Astrocyte (in vitro differentiated cells and primary cell): Measurements from ENCODE around the gene RAB3A. TPM values are rescaled to one million over a fixed set of nuclear protein-coding genes. Genes with fewer than 3 reads are reported as not detected.
A peak's percentile ranks its signal among the peaks of the same experiment; 100 is the strongest.

ENCODE experiments used
- DNase-seq: peaks from one replicate; pipeline ENCODE4 v3.0.0-alpha.2; 2010; ENCODE audit warnings: low read depth
- FAIRE-seq: peaks from 2 replicates; lab custom pipeline; 2011; peaks lifted over from hg19 to GRCh38; lab: Jason Lieb, UNC
- H2AFZ ChIP-seq: 2 replicates; pipeline ENCODE4 v1.6.0; 2012; ENCODE audit warnings: low read depth, low read length, inconsistent platforms
- H3K27ac ChIP-seq: 2 replicates; pipeline ENCODE4 v1.5.1; 2011; ENCODE audit warnings: low read depth, low read length, inconsistent platforms
- H3K27me3 ChIP-seq: 2 replicates; pipeline ENCODE4 v1.6.0; 2011; ENCODE audit warnings: low read length, inconsistent platforms; ENCODE audit not compliant: insufficient read depth
- H3K36me3 ChIP-seq: 2 replicates; pipeline ENCODE4 v1.5.1; 2011; ENCODE audit warnings: low read length, inconsistent platforms; ENCODE audit not compliant: insufficient read depth
- H3K4me1 ChIP-seq: 2 replicates; pipeline ENCODE4 v1.5.1; 2011; ENCODE audit warnings: low read length, inconsistent platforms; ENCODE audit not compliant: insufficient read depth
- H3K4me2 ChIP-seq: 2 replicates; pipeline ENCODE4 v1.6.0; 2012; ENCODE audit warnings: low read length, inconsistent platforms
- H3K4me3 ChIP-seq: 2 replicates; pipeline ENCODE4 v1.5.1; 2011; ENCODE audit warnings: low read depth, mild to moderate bottlenecking, low read length, inconsistent platforms; ENCODE audit not compliant: insufficient read depth
- H3K79me2 ChIP-seq: 2 replicates; pipeline ENCODE4 v1.6.0; 2012; ENCODE audit warnings: mild to moderate bottlenecking, low read length, inconsistent platforms; ENCODE audit not compliant: insufficient read depth
- H3K9ac ChIP-seq: 2 replicates; pipeline ENCODE4 v1.6.0; 2012; ENCODE audit warnings: mild to moderate bottlenecking, low read length, inconsistent platforms
- H3K9me3 ChIP-seq: 2 replicates; pipeline ENCODE4 v1.5.1; 2012; ENCODE audit warnings: low read depth, mild to moderate bottlenecking, low read length, inconsistent platforms; ENCODE audit not compliant: insufficient read depth
- H4K20me1 ChIP-seq: 2 replicates; pipeline ENCODE4 v1.6.0; 2012; ENCODE audit warnings: low read length, inconsistent platforms; ENCODE audit not compliant: insufficient read depth
- H3K27ac Mint-ChIP-seq: one replicate; pipeline ENCODE4 v1.8.0; 2021; ENCODE audit warnings: mild to moderate bottlenecking, mixed read lengths; ENCODE audit not compliant: unreplicated experiment
- H3K27me3 Mint-ChIP-seq: one replicate; pipeline ENCODE4 v1.8.0; 2021; ENCODE audit warnings: low read depth, mixed read lengths; ENCODE audit not compliant: unreplicated experiment
- H3K36me3 Mint-ChIP-seq: one replicate; pipeline ENCODE4 v1.8.0; 2021; ENCODE audit warnings: low read depth, mixed read lengths; ENCODE audit not compliant: unreplicated experiment
- H3K4me1 Mint-ChIP-seq: one replicate; pipeline ENCODE4 v1.8.0; 2021; ENCODE audit warnings: low read depth, mixed read lengths; ENCODE audit not compliant: unreplicated experiment
- H3K4me3 Mint-ChIP-seq: one replicate; pipeline ENCODE4 v1.8.0; 2021; ENCODE audit warnings: mild to moderate bottlenecking, moderate library complexity, mixed read lengths; ENCODE audit not compliant: unreplicated experiment
- H3K9me3 Mint-ChIP-seq: one replicate; pipeline ENCODE4 v1.8.0; 2021; ENCODE audit warnings: mild to moderate bottlenecking, mixed read lengths; ENCODE audit not compliant: unreplicated experiment
- EZH2 ChIP-seq: IDR thresholded peaks from 2 replicates; pipeline ENCODE4 v1.6.1; 2012; ENCODE audit warnings: mild to moderate bottlenecking, low read length, inconsistent platforms; ENCODE audit not compliant: insufficient read depth
- total RNA-seq: library from RNA; stranded (reverse); gene quantifications from 2 replicates; pipeline ENCODE4 v1.2.1, GENCODE V29; 2021
- TF ChIP-seq, protein P1 (sequence below): IDR thresholded peaks from 2 replicates; pipeline ENCODE4 v1.5.1; 2011; ENCODE audit warnings: low read depth, mild to moderate bottlenecking, inconsistent platforms, low read length, moderate library complexity; ENCODE audit not compliant: insufficient read depth

The RAB3A gene
- total RNA-seq, 1 donor from 2014 or later, result 7.5 TPM

- H3K4me1 Mint-ChIP-seq, result peaks cover 3% of the 10 kb centered on the region
- peak overlapping the region; percentile 84 for H3K9ac ChIP-seq
- peak overlapping the region; percentile 56 for H3K27ac ChIP-seq
- H3K4me3 Mint-ChIP-seq, result peak overlapping the region; percentile 89
- H3K9me3 ChIP-seq, result no peaks in the 10 kb centered on the region
- H3K4me3 ChIP-seq, result peak overlapping the region; percentile 74
- FAIRE-seq (no peak), DNase-seq (no peak)
- peaks cover 7% of the 10 kb centered on the region for H3K79me2 ChIP-seq
- peaks cover 9% of the 10 kb centered on the region for H3K4me1 ChIP-seq
- H3K4me2 ChIP-seq, result peak overlapping the region; percentile 95
- H3K36me3 ChIP-seq, result no peaks in the 10 kb centered on the region
- no peaks in the 10 kb centered on the region for H3K9me3 Mint-ChIP-seq
- peaks cover 6% of the 10 kb centered on the region for H4K20me1 ChIP-seq
- peaks cover 5% of the 10 kb centered on the region for H3K36me3 Mint-ChIP-seq
- H3K27ac Mint-ChIP-seq, result peak overlapping the region; percentile 67
- TF ChIP-seq EZH2, result no peak
- TF ChIP-seq, protein P1, sequence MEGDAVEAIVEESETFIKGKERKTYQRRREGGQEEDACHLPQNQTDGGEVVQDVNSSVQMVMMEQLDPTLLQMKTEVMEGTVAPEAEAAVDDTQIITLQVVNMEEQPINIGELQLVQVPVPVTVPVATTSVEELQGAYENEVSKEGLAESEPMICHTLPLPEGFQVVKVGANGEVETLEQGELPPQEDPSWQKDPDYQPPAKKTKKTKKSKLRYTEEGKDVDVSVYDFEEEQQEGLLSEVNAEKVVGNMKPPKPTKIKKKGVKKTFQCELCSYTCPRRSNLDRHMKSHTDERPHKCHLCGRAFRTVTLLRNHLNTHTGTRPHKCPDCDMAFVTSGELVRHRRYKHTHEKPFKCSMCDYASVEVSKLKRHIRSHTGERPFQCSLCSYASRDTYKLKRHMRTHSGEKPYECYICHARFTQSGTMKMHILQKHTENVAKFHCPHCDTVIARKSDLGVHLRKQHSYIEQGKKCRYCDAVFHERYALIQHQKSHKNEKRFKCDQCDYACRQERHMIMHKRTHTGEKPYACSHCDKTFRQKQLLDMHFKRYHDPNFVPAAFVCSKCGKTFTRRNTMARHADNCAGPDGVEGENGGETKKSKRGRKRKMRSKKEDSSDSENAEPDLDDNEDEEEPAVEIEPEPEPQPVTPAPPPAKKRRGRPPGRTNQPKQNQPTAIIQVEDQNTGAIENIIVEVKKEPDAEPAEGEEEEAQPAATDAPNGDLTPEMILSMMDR, result no peak
- H2AFZ ChIP-seq, result peak overlapping the region; percentile 64
- no peaks in the 10 kb centered on the region for H3K27me3 ChIP-seq
- no peaks in the 10 kb centered on the region for H3K27me3 Mint-ChIP-seq
Measured at GRCh38 chr19:18193388-18194180, 10.3 kb downstream of the RAB3A start.

DNA sequence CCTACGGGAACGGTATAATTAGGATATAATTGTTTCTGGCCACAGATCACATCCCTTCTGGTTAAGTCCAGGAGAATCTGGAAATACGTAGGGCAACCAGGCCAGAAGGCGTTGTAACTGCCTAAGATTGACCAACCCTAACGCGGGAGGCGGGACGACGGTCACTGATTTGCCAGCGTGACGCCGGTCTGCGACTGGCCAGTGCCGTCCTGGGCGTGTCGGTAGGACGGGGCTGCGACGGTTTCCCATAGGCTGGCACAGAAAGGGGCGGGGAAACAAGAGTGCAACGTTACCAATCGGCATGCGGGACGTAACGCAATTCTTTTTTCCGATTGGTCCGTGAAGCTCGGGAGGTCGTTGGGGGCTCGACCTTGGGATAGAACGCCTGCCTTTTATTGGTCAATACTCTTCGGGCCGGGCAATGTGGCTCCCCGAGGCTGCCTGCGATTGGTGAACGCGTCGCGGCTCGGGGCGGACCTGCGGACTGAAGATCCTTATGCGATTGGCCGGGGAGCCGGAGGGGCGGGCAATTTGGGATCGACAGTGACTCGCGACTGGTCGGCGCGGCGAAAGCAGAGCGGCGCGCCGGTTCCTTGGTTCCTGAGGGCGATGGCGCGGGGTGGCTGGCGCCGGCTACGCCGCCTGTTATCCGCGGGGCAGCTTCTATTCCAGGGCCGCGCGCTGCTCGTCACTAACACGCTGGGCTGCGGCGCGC is 11.0 kb downstream of the RAB3A start, which contains the start of gene MPV17L2:
TSS of gene MPV17L2 (plus strand) at position 546 of the 715 bp plus-strand sequence. CDS start at position 610, 64 bp downstream.
- Histone ChIP-seq H3K27me3 (no peaks in the 10 kb centered on the region), H3K4me3 (peak within 1 kb of the TSS; percentile 74), H3K4me1 (peaks cover 9% of the 10 kb centered on the region), H3K36me3 (no peaks in the 10 kb centered on the region), H3K9ac (peak within 1 kb of the TSS; percentile 84), H2AFZ (peak within 1 kb of the TSS; percentile 64), H3K27ac (peak within 1 kb of the TSS; percentile 75), H4K20me1 (peaks cover 6% of the 10 kb centered on the region), H3K4me2 (peak within 1 kb of the TSS; percentile 95), H3K79me2 (peaks cover 7% of the 10 kb centered on the region), H3K9me3 (no peaks in the 10 kb centered on the region)
- H3K9me3 Mint-ChIP-seq, result no peaks in the 10 kb centered on the region
- peak within 1 kb of the TSS; percentile 89 for H3K4me3 Mint-ChIP-seq
- peak; percentile 98 for TF ChIP-seq EZH2
- TF ChIP-seq, protein P1, result no peak
- H3K36me3 Mint-ChIP-seq, result peaks cover 2% of the 10 kb centered on the region
- FAIRE-seq (peak; percentile 96), DNase-seq (peak; percentile 100)
- peak within 1 kb of the TSS; percentile 67 for H3K27ac Mint-ChIP-seq
- H3K27me3 Mint-ChIP-seq, result no peaks in the 10 kb centered on the region
- peaks cover 3% of the 10 kb centered on the region for H3K4me1 Mint-ChIP-seq
